NCI-H748 (cell line): Measurements from ENCODE around the gene CCDC85B.
A peak's percentile ranks its signal among the peaks of the same experiment; 100 is the strongest.

ENCODE experiments used
- DNase-seq: peaks from one replicate; lab custom pipeline; 2025; ENCODE audit not compliant: unreplicated experiment; lab: John Stamatoyannopoulos, UW

The CCDC85B gene

DNA sequence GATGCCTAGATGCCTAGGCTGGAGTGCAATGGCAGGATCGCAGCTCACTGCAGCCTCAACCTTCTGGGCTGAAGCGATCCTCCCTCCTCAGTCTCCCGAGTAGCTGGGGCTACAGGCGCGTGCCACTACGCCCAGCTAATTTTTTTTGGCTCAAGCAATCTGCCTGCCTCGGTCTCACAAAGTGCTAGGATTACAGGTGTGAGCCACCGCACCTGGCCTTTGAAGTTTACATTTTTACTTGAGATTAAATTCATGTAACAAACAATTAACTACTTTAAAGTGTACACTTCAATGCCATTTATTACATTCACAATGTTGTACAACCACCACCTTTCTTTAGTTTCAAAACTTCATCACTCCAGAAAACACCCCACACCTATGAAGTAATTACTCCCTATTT is 13.2 kb downstream of the CCDC85B start:
- no peak for DNase-seq

DNA sequence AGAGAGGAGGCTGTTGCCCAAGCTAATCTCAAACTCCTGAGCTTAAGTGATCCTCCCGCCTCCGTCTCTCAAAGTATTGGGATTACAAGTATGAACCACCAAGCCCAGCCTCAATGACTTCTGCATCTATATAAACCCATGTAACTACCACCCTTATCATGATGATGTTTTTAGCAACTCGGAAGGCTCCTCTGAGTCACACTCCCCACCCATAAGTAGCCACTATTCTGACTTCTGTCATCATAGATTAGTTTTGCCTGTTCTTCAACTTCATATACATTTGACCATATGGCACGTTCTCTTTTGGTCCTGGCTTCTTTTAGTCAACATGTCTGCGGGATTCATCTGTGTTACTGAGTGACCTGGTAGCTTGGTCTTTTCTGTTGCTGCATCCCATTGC is 16.1 kb downstream of the CCDC85B start:
- no peak for DNase-seq

GRCh38 chr11:65907878-65908277 is 17.4 kb downstream of the CCDC85B start:
- no peak for DNase-seq

DNA sequence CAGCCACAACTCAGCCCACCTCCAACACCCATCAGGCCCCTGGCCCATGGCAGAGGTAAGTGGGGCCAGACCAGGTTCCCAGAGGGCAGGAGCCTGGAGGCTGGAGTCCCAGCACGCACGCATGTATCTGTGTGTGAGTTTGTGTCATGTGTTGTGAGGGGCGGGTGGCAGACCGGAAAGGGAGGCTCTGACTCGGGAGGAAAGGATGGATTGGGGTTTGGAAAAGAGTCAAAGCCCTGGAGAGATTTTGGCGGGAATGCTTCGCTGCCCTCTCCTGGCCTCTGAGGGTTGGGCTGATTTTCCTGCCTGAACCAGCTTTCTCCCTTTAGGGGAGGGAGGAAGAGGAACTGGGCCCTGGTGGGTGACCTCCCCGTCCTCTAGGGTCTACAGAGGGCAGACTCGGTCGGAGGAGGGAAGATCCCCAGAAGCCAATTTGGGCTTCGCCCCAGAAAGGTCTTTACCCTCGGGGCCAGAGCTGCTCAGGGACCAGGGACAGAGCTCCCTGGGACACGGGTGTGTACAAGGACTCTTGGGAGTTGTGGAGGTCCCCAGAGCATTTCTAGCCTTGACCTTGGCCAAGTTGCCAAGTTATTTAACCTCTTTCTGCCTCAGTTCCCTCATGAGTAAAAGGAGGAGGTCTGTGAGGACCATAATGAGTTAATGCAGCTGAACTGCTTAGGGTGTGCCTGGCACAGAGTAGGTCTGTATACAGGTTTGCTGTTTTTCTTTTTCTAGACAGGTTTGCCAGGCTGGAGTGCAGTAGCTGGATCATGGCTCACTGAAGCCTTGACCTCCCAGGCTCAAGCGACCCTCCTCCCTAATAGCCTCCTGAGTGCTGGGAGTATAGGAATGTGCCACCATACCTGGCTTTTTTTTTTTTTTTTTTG is 21.5 kb downstream of the CCDC85B start:
- peak; percentile 56 for DNase-seq

DNA sequence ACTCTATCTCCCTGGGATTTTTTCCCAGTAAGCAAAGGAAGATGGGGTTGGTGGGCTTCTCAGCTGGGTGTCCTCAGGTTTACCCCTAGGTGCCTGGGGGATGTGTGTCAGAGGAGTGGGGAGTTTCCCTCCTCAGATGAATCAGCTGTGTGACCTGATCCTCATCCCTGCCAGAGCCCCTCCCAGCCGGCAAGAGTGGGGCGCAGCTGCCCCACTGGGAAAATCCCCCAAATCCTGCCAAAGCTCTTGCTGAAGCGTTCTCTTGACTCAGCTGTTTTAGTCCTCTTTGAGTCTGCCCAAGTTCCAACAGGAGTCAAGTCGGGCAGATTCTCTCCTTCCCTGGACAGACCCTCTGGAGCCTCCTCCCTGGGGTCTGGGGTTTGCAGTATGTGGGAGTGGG is 22.4 kb downstream of the CCDC85B start:
- DNase-seq: no peak

- DNase-seq: no peak
Measured at GRCh38 chr11:65915101-65915820, 24.8 kb downstream of the CCDC85B start.

DNA sequence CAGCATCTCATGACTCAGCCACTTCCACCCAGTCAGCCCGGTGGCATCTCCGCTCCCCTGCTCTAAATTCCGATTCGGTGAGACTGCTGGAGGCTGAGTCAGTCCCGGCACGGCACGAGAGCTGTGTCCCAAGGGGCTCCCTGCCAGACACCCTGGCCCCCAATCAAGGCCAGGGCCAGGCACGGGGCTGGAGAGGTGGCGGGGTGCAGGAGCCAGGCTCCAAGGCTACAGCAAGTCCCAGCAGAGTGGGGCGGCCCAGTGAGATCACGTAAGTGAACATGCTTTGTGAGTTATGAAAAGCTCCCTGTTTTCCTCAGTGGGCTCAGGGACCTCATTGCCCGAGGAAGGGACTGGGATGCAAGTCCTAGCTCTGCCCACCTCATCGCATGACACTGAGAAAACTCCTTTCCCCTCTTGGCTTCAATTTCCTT is 25.4 kb downstream of the CCDC85B start:
- no peak for DNase-seq

DNA sequence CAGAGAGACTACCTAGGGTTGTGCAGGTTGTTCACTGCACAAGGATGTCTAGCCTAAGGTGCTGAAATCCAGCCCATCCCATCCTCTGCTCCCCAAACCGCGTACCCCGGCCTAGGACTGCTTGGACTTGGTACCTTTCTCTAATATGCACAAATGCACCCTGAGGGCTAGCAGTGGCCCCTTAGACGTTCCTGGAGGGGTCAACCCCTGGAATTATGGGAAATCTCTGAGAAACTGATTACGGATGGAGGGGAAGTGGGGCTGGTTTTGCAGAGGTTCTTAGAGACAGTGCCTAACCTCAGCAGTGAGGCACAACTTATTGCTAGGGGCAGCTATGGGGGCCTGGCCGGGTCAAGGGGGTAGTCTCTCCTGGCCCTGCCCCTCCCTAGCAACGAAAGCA is 25.9 kb downstream of the CCDC85B start:
- DNase-seq: no peak

DNA sequence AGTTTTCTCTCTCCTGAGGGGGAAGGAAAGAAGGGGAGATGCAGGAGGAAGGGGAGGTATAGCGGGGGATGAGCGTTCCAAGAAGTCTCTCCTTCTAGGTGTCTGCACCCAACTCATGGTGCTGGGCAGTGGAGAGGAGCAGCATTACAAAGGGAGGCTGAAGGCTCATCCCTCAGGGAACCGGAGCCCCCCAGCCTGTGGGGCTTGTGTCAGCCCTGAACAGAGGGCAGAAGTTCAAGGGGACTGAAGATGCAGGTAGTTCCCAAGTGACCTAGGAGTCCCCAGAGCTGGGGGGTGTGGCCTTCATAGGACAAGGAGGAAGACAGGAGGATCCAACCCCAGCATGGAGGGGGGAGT is 26.6 kb downstream of the CCDC85B start:
- DNase-seq: no peak

GRCh38 chr11:65917434-65918210 is 27.1 kb downstream of the CCDC85B start:
- no peak for DNase-seq

DNA sequence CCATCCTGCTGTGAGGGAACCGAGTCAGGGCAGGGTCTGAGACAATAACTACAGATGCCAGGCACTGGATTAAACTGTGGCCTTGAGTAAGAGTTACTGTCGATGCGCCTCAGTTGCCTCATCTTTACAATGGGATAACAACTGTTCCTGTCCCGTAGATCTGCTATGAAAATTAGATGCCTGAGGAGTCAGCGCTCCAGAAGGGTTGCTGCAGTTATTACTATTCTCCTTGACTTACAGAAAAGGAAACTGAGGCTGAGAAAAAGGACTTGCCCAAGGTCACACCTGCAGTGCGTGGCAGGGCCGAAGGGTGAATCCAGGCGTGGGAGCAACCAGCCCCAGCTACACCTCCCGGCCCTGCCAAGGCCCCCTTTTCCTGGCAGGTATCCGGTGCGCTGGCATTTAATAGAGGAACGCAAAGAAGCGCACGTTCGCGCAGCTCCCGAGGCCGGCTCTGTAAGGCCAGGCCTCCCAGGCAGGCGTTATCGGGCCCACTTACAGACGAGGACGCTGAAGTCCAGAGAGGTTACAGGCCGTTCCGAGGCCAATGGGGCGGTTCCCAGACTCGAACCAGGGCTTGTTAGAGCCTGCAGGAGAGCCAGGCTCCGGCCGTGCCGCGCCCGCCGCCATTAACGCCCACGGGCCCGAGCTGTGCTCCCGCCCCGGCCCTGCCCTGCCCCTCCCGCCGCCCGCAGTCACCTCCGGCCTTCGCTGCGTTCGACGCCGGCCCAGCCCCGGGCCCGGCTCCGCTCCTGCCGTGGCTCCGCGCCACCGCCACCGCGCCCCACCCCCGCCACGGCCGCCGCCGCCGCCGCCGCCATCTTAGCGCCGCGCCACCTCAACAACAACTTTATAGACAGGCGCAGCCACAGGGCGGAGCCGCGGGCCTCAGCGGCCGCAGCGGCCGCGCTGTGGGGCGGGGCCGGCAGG is 28.0 kb downstream of the CCDC85B start, which contains the start of gene C11orf68:
Gene C11orf68 (minus strand): TSS at position 852 of the 930 bp plus-strand sequence. CDS start 31 bp downstream, at position 821.
- DNase-seq: peak; percentile 60

GRCh38 chr11:65919141-65919572 is 28.7 kb downstream of the CCDC85B start, which contains the start of gene DRAP1:
DRAP1 (plus strand) TSS chr11:65919426; CDS start chr11:65919502, 76 bp downstream.
- peak; percentile 98 for DNase-seq

- peak; percentile 64 for DNase-seq
Measured at GRCh38 chr11:65919573-65920371, 29.3 kb downstream of the CCDC85B start.

DNA sequence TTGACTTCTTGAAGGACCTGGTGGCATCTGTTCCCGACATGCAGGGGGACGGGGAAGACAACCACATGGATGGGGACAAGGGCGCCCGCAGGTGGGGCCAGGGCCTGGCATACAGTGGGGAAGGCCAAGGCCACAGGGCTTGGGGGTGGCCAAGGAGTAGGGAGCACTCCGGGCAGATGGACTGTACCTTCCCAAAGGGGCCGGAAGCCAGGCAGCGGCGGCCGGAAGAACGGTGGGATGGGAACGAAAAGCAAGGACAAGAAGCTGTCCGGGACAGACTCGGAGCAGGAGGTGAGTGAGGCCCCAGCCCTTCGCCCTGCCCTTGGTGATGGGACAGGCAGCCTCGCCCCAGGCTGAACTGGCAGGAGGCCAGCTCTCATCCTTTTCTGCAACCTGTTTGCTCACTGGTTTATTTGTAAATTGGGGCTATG is 29.9 kb downstream of the CCDC85B start:
- no peak for DNase-seq

DNA sequence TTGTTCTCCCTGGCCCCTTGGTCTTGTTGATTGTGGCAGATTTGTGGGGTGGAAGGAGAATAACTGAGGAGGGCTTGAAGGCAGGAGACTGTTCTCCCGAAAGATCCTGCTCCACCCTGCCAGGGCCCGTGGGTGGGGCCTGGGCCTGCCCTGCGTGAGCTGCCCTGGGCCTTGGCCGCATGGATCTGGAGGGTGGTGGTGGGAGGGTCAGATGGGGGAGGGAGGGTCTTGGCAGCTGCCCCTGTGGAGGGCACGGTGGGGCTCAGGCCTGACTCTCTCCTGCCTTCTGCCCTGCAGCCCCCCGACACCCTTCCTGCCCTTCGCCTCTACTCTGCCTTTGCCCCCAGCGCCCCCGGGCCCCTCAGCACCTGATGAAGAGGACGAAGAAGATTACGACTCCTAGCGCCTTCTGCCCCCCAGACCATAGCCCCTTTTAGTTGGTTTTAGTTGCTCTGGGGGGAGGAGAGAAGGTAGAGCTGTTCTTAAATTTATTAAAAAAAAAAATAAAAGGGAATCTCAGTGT is 30.6 kb downstream of the CCDC85B start:
- DNase-seq: no peak

DNA sequence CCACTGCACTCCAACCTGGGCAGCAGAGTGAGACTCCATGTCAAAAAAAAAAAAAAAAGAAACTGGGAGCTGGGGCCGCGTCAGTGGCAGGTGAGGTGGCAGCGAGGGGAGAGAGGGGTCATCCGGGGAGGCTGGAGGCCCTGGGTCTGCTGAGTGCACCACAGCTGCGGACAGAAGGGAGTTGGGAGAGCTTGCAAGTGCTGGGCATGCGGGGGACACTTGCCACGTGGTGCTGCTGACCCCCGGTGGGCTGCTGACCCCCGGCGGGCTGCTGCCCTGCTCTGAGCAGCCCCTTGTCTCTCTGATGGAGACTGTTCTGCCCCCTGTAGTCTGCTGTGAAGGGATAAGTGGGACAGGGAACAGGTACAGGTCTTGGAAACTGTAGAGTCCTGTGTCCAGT is 31.4 kb downstream of the CCDC85B start:
- DNase-seq: no peak

- DNase-seq: no peak
Measured at GRCh38 chr11:65922565-65922964, 32.1 kb downstream of the CCDC85B start.

DNA sequence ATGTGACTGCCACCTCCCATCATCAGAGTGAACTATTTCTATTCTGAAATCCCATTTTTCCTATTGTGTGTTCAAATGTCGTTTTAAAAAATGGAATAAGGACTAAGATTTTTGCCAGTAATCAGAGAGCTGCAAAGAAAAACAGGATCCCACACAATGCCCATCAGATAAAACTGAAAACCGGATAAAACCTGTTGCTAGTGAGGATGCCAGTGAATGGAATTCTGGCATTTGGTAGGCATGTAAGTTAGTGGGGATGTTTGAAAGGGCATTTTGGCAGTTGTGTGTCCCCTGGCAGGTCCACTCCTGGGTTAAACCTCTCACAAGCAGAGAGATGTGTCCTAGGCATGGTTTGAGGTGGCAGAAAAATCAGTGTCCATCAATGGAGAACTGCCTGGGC is 34.9 kb downstream of the CCDC85B start:
- no peak for DNase-seq

GRCh38 chr11:65927904-65928397 is 37.5 kb downstream of the CCDC85B start:
- DNase-seq: no peak
